Endothelial cell of umbilical vein (primary cell): Measurements from ENCODE around the gene LCAT. TPM values are rescaled to one million over a fixed set of nuclear protein-coding genes. Genes with fewer than 3 reads are reported as not detected.

Experiments
- BruUV-seq: library from RNA; stranded (reverse); fragments of 400-500 nt; replicated peaks from 2 replicates; lab custom pipeline; 2021; lab: Mats Ljungman, UMichigan
- CTCF ChIA-PET: fragments of 300-600, 350-600 bp; sonication (Branson Sonifier 250); formaldehyde crosslinking; loops from one replicate; lab custom pipeline; 2021; ENCODE audit warnings: antibody characterized with exemption, inconsistent platforms; lab: Charles Lee
- POLR2A ChIA-PET: fragments of 300-600, 350-600 bp; sonication (Branson Sonifier 250); formaldehyde crosslinking; loops from one replicate; lab custom pipeline; 2021; ENCODE audit warnings: antibody characterized with exemption, inconsistent platforms; lab: Charles Lee
- DNase-seq: peaks from one replicate; pipeline ENCODE4 v3.0.0-alpha.2; 2011; ENCODE audit warnings: low read depth, low spot score
- FAIRE-seq: peaks from 2 replicates; lab custom pipeline; 2011; peaks lifted over from hg19 to GRCh38; lab: Jason Lieb, UNC
- H2AFZ ChIP-seq: 2 replicates; pipeline ENCODE4 v1.6.0; 2012; ENCODE audit warnings: low read depth, low read length, control low read depth, inconsistent platforms
- H3K27ac ChIP-seq: 2 replicates; pipeline ENCODE4 v1.5.1; 2011; ENCODE audit warnings: low read depth, mild to moderate bottlenecking, control low read depth, low read length, moderate library complexity; ENCODE audit not compliant: insufficient read depth
- H3K27me3 ChIP-seq, 2 experiments: 2 replicates each; pipeline versions ENCODE4 v1.6.0 to v1.6.1; 2011; ENCODE audit warnings: low read length in 2 of 2, mixed read lengths in 1 of 2; ENCODE audit not compliant: control insufficient read depth in 2 of 2, insufficient read depth in 2 of 2
- H3K36me3 ChIP-seq, 2 experiments: 2 replicates in 1 of 2; 3 replicates in 1 of 2; pipeline ENCODE4 v1.5.1; 2011; ENCODE audit warnings: low read length in 2 of 2, mild to moderate bottlenecking in 1 of 2, moderate library complexity in 1 of 2; ENCODE audit not compliant: control insufficient read depth in 2 of 2, insufficient read depth in 2 of 2; ENCODE audit errors: extremely low read depth in 1 of 2
- H3K4me1 ChIP-seq: 3 replicates; pipeline ENCODE4 v1.5.1; 2011; ENCODE audit warnings: mild to moderate bottlenecking, low read length; ENCODE audit not compliant: control insufficient read depth, insufficient read depth; ENCODE audit errors: extremely low read depth
- H3K4me2 ChIP-seq: 2 replicates; pipeline ENCODE4 v1.6.1; 2011; ENCODE audit warnings: low read length, control low read depth, mixed read lengths; ENCODE audit not compliant: insufficient read depth
- H3K4me3 ChIP-seq, 3 experiments: fragments of 200-600 bp in 1 of 3; sonication (generic), shearing (Covaris generic) in 1 of 3; replicated peaks in 1 of 3; 2 replicates each; pipeline ENCODE4 v1.5.1; 2011 to 2016; ENCODE audit warnings: control low read depth in 3 of 3, low read length in 3 of 3, mild to moderate bottlenecking in 2 of 3, inconsistent platforms in 1 of 3, low read depth in 1 of 3, moderate library complexity in 1 of 3; ENCODE audit not compliant: insufficient read depth in 1 of 3
- H3K79me2 ChIP-seq: 2 replicates; pipeline ENCODE4 v1.6.0; 2012; ENCODE audit warnings: low read length, inconsistent platforms; ENCODE audit not compliant: control insufficient read depth, insufficient read depth
- H3K9ac ChIP-seq: replicated peaks from 2 replicates; pipeline ENCODE3; 2011; ENCODE audit warnings: low read length, control low read depth; ENCODE audit not compliant: insufficient read depth; ENCODE audit errors: extremely low read depth
- H3K9me1 ChIP-seq: replicated peaks from 3 replicates; pipeline ENCODE4 v1.6.0; 2011; ENCODE audit warnings: mild to moderate bottlenecking, low read length; ENCODE audit not compliant: control insufficient read depth, insufficient read depth; ENCODE audit errors: extremely low read depth
- H3K9me3 ChIP-seq: replicated peaks from 2 replicates; pipeline ENCODE4 v1.5.1; 2012; ENCODE audit warnings: low read length, inconsistent platforms; ENCODE audit not compliant: control insufficient read depth, insufficient read depth
- H4K20me1 ChIP-seq: replicated peaks from 2 replicates; pipeline ENCODE3; 2011; ENCODE audit warnings: mild to moderate bottlenecking, low read length; ENCODE audit not compliant: control insufficient read depth, insufficient read depth; ENCODE audit errors: extremely low read depth
- EZH2 ChIP-seq: IDR thresholded peaks from 2 replicates; pipeline ENCODE4 v1.6.1; 2012; ENCODE audit warnings: borderline replicate concordance, low read depth, mild to moderate bottlenecking, moderate library complexity, low read length, inconsistent platforms; ENCODE audit not compliant: severe bottlenecking
- FOS ChIP-seq: IDR thresholded peaks from 2 replicates; pipeline ENCODE4 v1.6.1; 2011; ENCODE audit warnings: mild to moderate bottlenecking, low read length, moderate library complexity, borderline replicate concordance; ENCODE audit not compliant: insufficient read depth
- GATA2 ChIP-seq: IDR thresholded peaks from 2 replicates; pipeline ENCODE4 v1.7.0; 2011; ENCODE audit warnings: low read depth, mild to moderate bottlenecking, moderate library complexity, mixed read lengths, low read length; ENCODE audit not compliant: insufficient read length, insufficient read depth
- JUN ChIP-seq: IDR thresholded peaks from 2 replicates; pipeline ENCODE4 v1.6.1; 2011; ENCODE audit warnings: borderline replicate concordance, low read depth; ENCODE audit not compliant: insufficient read length, insufficient read depth
- MYC ChIP-seq: IDR thresholded peaks from one replicate; pipeline ENCODE4 v1.6.1; 2011; ENCODE audit warnings: mild to moderate bottlenecking, low read depth, low read length
- POLR2A ChIP-seq: IDR thresholded peaks from 2 replicates; pipeline ENCODE4 v1.6.1; 2012; ENCODE audit warnings: low read depth, mild to moderate bottlenecking, control low read depth, low read length
- POLR2AphosphoS5 ChIP-seq: IDR thresholded peaks from 2 replicates; pipeline ENCODE4 v1.6.1; 2012; ENCODE audit warnings: low read depth, mild to moderate bottlenecking, control low read depth, low read length, moderate library complexity; ENCODE audit not compliant: insufficient read depth
- dilution Hi-C: fragments of 300-500 bp; cut with MboI; formaldehyde crosslinking; loops from one replicate; pipeline ENCODE4 v1.15.0; 2019; ENCODE audit warnings: low sequenced_read_pairs; ENCODE audit not compliant: extremely low pct_ligation_motif_present
- intact Hi-C: fragments of 100-400 bp; cut with micrococcal nuclease; formaldehyde crosslinking; loops from one replicate; pipeline ENCODE4 v1.10.0; 2022
- polyA plus RNA-seq, 4 experiments: library from polyadenylated mRNA; depleted of rRNA in 3 of 4; stranded (reverse) in 3 of 4; unstranded in 1 of 4; fragments of >200 nt; gene quantifications; 2 replicates each; pipeline versions ENCODE4 v1.2.1 to v1.2.3, GENCODE V29; 2011 to 2012; ENCODE audit warnings: missing spikeins in 1 of 4
- total RNA-seq: library from RNA; stranded (reverse); gene quantifications from 2 replicates; pipeline ENCODE4 v1.2.3, GENCODE V29; 2021
- TF ChIP-seq, protein P1 (sequence below): IDR thresholded peaks from 2 replicates; pipeline ENCODE4 v1.6.1; 2011; ENCODE audit not compliant: insufficient read depth, insufficient read length
- TF ChIP-seq, protein P2 (sequence below), 2 donors: IDR thresholded peaks; 1 replicate in 1 of 2; 2 replicates in 1 of 2; pipeline ENCODE4 v1.5.1; 2011; ENCODE audit warnings: low read length in 2 of 2, mild to moderate bottlenecking in 2 of 2, moderate library complexity in 2 of 2, control low read depth in 1 of 2, inconsistent platforms in 1 of 2, low read depth in 1 of 2; ENCODE audit not compliant: insufficient read depth in 1 of 2; ENCODE audit errors: extremely low read depth in 1 of 2

Gene LCAT
- total and polyA plus RNA-seq, 2 donors (not counting 3 experiments of a cell fraction or from before 2014, with no cell fraction given) = 22.6 to 46.1 TPM

GRCh38 chr16:67965668-67966548 lies 22.0 kb upstream of the LCAT start:
- Histone ChIP-seq H3K27me3 (no peaks in the 10 kb centered on the region), H3K4me1 (peaks cover 22% of the 10 kb centered on the region), H3K79me2 (peaks cover 52% of the 10 kb centered on the region), H3K4me2 (peak overlapping the region; percentile 77), H4K20me1 (no peaks in the 10 kb centered on the region), H3K4me3 (peak overlapping the region in 1 of 3 experiments; percentile 97), H3K36me3 (peaks cover 7 to 18% of the 10 kb centered on the region in 2 experiments), H3K9ac (peak overlapping the region; percentile 2), H3K9me3 (no peaks in the 10 kb centered on the region), H3K9me1 (no peaks in the 10 kb centered on the region), H3K27ac (peak overlapping the region; percentile 10), H2AFZ (no peak overlapping the region)
- intact Hi-C loops (no loop called here), dilution Hi-C loops (no loop called here)
- no peak for DNase-seq
- ChIA-PET CTCF (interaction anchor here (1.0 to 2.2 kb wide), 7 partner anchors 24 to 75 kb away, joined by 3 to 13 read pairs (median 4); partner anchors contain the start of gene PSMB10), POLR2A (interaction anchor here (1.1 kb wide), 2 partner anchors 30 to 272 kb away, joined by 3 to 5 read pairs; no protein-coding TSS in a partner anchor)
- BruUV-seq = no TSS peak
- TF ChIP-seq POLR2AphosphoS5 = no peak
- no peak for TF ChIP-seq GATA2
- TF ChIP-seq, protein P1, sequence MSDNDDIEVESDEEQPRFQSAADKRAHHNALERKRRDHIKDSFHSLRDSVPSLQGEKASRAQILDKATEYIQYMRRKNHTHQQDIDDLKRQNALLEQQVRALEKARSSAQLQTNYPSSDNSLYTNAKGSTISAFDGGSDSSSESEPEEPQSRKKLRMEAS = no peak
- TF ChIP-seq JUN = no peak
- TF ChIP-seq, protein P2, sequence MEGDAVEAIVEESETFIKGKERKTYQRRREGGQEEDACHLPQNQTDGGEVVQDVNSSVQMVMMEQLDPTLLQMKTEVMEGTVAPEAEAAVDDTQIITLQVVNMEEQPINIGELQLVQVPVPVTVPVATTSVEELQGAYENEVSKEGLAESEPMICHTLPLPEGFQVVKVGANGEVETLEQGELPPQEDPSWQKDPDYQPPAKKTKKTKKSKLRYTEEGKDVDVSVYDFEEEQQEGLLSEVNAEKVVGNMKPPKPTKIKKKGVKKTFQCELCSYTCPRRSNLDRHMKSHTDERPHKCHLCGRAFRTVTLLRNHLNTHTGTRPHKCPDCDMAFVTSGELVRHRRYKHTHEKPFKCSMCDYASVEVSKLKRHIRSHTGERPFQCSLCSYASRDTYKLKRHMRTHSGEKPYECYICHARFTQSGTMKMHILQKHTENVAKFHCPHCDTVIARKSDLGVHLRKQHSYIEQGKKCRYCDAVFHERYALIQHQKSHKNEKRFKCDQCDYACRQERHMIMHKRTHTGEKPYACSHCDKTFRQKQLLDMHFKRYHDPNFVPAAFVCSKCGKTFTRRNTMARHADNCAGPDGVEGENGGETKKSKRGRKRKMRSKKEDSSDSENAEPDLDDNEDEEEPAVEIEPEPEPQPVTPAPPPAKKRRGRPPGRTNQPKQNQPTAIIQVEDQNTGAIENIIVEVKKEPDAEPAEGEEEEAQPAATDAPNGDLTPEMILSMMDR (IDR thresholded peaks at IDR 0.05; ENCODE audit: extremely low read depth in 1 of 2, insufficient read depth in 1 of 2, low read depth in 1 of 2, low read length in 2 of 2) = no peak
- no peak for TF ChIP-seq FOS
- no peak for TF ChIP-seq EZH2
- TF ChIP-seq MYC = no peak
- no peak for TF ChIP-seq POLR2A
- no peak for FAIRE-seq
